H1 (cell line): ENCODE results near the gene NLGN4X. TPM values are rescaled to one million over a fixed set of nuclear protein-coding genes. Genes with fewer than 3 reads are reported as not detected.

Experiments used
- CTCF ChIA-PET: fragments of 300-600 bp; sonication (Branson Sonifier 250); formaldehyde crosslinking; loops from one replicate; lab custom pipeline; 2021; ENCODE audit not compliant: partially characterized antibody; lab: Charles Lee
- POLR2A ChIA-PET: fragments of 300-600 bp; sonication (Branson Sonifier 250); formaldehyde crosslinking; loops from one replicate; lab custom pipeline; 2021; ENCODE audit warnings: inconsistent platforms; ENCODE audit not compliant: partially characterized antibody; lab: Charles Lee
- DNase-seq, 2 experiments: peaks; one replicate each; pipeline versions ENCODE4 v3.0.0 to v3.0.0-alpha.2; 2010 to 2022; ENCODE audit warnings: low spot score in 2 of 2, low read depth in 1 of 2, mixed read lengths in 1 of 2
- FAIRE-seq: peaks from 2 replicates; lab custom pipeline; 2011; peaks lifted over from hg19 to GRCh38; lab: Jason Lieb, UNC
- H2AFZ ChIP-seq: 2 replicates; pipeline ENCODE4 v1.8.1; 2012; ENCODE audit warnings: low read length, inconsistent platforms
- H2AK5ac ChIP-seq: 2 replicates; pipeline ENCODE4 v1.6.1; 2013; ENCODE audit warnings: low read depth, low read length
- H2BK120ac ChIP-seq: replicated peaks from 2 replicates; pipeline ENCODE3; 2013; ENCODE audit warnings: low read depth, low read length, inconsistent platforms
- H2BK12ac ChIP-seq: 2 replicates; pipeline ENCODE4 v1.6.1; 2013; ENCODE audit warnings: low read depth, low read length
- H2BK15ac ChIP-seq: 2 replicates; pipeline ENCODE4 v1.6.1; 2013; ENCODE audit warnings: low read length
- H2BK20ac ChIP-seq: 2 replicates; pipeline ENCODE4 v1.6.1; 2013; ENCODE audit warnings: low read length
- H2BK5ac ChIP-seq: 2 replicates; pipeline ENCODE4 v1.6.1; 2013; ENCODE audit warnings: low read depth, low read length
- H3K14ac ChIP-seq: 2 replicates; pipeline ENCODE4 v1.6.1; 2013; ENCODE audit warnings: inconsistent platforms; ENCODE audit not compliant: insufficient read length
- H3K18ac ChIP-seq: 2 replicates; pipeline ENCODE4 v1.6.1; 2013; ENCODE audit warnings: low read length; ENCODE audit errors: extremely low read depth
- H3K23ac ChIP-seq: 2 replicates; pipeline ENCODE4 v1.6.1; 2013; ENCODE audit warnings: inconsistent platforms; ENCODE audit not compliant: insufficient read length
- H3K23me2 ChIP-seq: 2 replicates; pipeline ENCODE4 v1.6.1; 2013; ENCODE audit warnings: low read depth, low read length
- H3K27ac ChIP-seq: 2 replicates; pipeline ENCODE4 v1.6.1; 2011; ENCODE audit warnings: low read depth, low read length, inconsistent platforms
- H3K27me3 ChIP-seq, 4 experiments: replicated peaks in 1 of 4; 1 replicate in 1 of 4; 2 replicates in 3 of 4; pipeline versions ENCODE4 v1.6.1 to v1.8.1; 2011 to 2013; ENCODE audit warnings: low read length in 3 of 4, mild to moderate bottlenecking in 3 of 4, inconsistent platforms in 2 of 4, mixed read lengths in 2 of 4, moderate library complexity in 1 of 4; ENCODE audit not compliant: control insufficient read depth in 3 of 4, insufficient read depth in 3 of 4; ENCODE audit errors: extremely low read depth in 1 of 4
- H3K36me3 ChIP-seq, 4 experiments: 2 replicates each; pipeline versions ENCODE4 v1.6.1 to v1.8.1; 2011 to 2013; ENCODE audit warnings: mild to moderate bottlenecking in 4 of 4, low read length in 3 of 4, moderate library complexity in 2 of 4, control low read depth in 1 of 4, inconsistent platforms in 1 of 4; ENCODE audit not compliant: insufficient read depth in 4 of 4, control insufficient read depth in 2 of 4
- H3K4ac ChIP-seq: replicated peaks from 2 replicates; pipeline ENCODE3; 2013; ENCODE audit warnings: low read length, low read depth, mixed read lengths, inconsistent platforms; ENCODE audit not compliant: insufficient read length
- H3K4me1 ChIP-seq, 4 experiments: replicated peaks in 1 of 4; 1 replicate in 1 of 4; 2 replicates in 3 of 4; pipeline versions ENCODE4 v1.6.1 to v1.8.1; 2011 to 2013; ENCODE audit warnings: low read length in 3 of 4, inconsistent platforms in 2 of 4, mixed read lengths in 1 of 4; ENCODE audit not compliant: insufficient read depth in 4 of 4, control insufficient read depth in 3 of 4
- H3K4me2 ChIP-seq, 2 experiments: 2 replicates each; pipeline versions ENCODE4 v1.6.1 to v1.8.1; 2011 to 2013; ENCODE audit warnings: low read depth in 2 of 2, low read length in 2 of 2, control low read depth in 1 of 2, inconsistent platforms in 1 of 2, mild to moderate bottlenecking in 1 of 2; ENCODE audit not compliant: insufficient read depth in 1 of 2
- H3K4me3 ChIP-seq, 4 experiments: fragments of 200-600, 300-600 bp in 1 of 4; sonication (generic), shearing (Covaris generic), sonication (Bioruptor Twin) in 1 of 4; 2 replicates each; pipeline versions ENCODE4 v1.5.1 to v1.8.1; 2011 to 2016; ENCODE audit warnings: low read length in 4 of 4, low read depth in 3 of 4, control low read depth in 2 of 4, inconsistent platforms in 2 of 4, mild to moderate bottlenecking in 2 of 4, mixed read lengths in 1 of 4, moderate library complexity in 1 of 4; ENCODE audit not compliant: insufficient read depth in 2 of 4; ENCODE audit errors: extremely low read depth in 1 of 4
- H3K56ac ChIP-seq: replicated peaks from 2 replicates; pipeline ENCODE3; 2013; ENCODE audit warnings: low read depth, mild to moderate bottlenecking, mixed read lengths, low read length, inconsistent platforms; ENCODE audit not compliant: insufficient read length
- H3K79me1 ChIP-seq: 2 replicates; pipeline ENCODE4 v1.6.1; 2013; ENCODE audit warnings: low read depth, low read length, control low read depth
- H3K79me2 ChIP-seq, 2 experiments: 2 replicates each; pipeline versions ENCODE4 v1.6.1 to v1.8.1; 2012 to 2013; ENCODE audit warnings: low read length in 2 of 2, mild to moderate bottlenecking in 2 of 2, inconsistent platforms in 1 of 2; ENCODE audit not compliant: insufficient read depth in 2 of 2, control insufficient read depth in 1 of 2
- H3K9ac ChIP-seq, 4 experiments: replicated peaks in 1 of 4; 1 replicate in 1 of 4; 2 replicates in 3 of 4; pipeline versions ENCODE4 v1.6.1 to v1.8.1; 2011 to 2013; ENCODE audit warnings: low read depth in 3 of 4, low read length in 3 of 4, control low read depth in 2 of 4, mild to moderate bottlenecking in 2 of 4, moderate library complexity in 2 of 4, inconsistent platforms in 1 of 4; ENCODE audit errors: extremely low read depth in 1 of 4
- H3K9me3 ChIP-seq, 2 experiments: 2 replicates each; pipeline versions ENCODE4 v1.6.1 to v1.8.1; 2012 to 2013; ENCODE audit warnings: mild to moderate bottlenecking in 2 of 2, moderate library complexity in 2 of 2, control low read depth in 1 of 2, inconsistent platforms in 1 of 2, low read depth in 1 of 2, low read length in 1 of 2, mixed read lengths in 1 of 2; ENCODE audit not compliant: insufficient read depth in 2 of 2
- H4K20me1 ChIP-seq, 2 experiments: replicated peaks in 1 of 2; 2 replicates each; pipeline versions ENCODE3 to v1.8.1; 2011 to 2013; ENCODE audit warnings: inconsistent platforms in 2 of 2, low read length in 2 of 2, mild to moderate bottlenecking in 1 of 2; ENCODE audit not compliant: insufficient read depth in 2 of 2, control insufficient read depth in 1 of 2
- H4K5ac ChIP-seq: 2 replicates; pipeline ENCODE4 v1.6.1; 2013; ENCODE audit warnings: low read length, low read depth, mixed read lengths, inconsistent platforms; ENCODE audit not compliant: insufficient read length
- H4K8ac ChIP-seq: 2 replicates; pipeline ENCODE4 v1.8.0; 2013; ENCODE audit warnings: mild to moderate bottlenecking, moderate library complexity, low read length, inconsistent platforms; ENCODE audit not compliant: insufficient read depth; ENCODE audit errors: extremely low read depth
- H4K91ac ChIP-seq: replicated peaks from 2 replicates; pipeline ENCODE3; 2013; ENCODE audit warnings: low read length, mixed read lengths, inconsistent platforms; ENCODE audit not compliant: insufficient read length
- CTBP2 ChIP-seq: IDR thresholded peaks from 2 replicates; pipeline ENCODE4 v1.7.0; 2011; ENCODE audit warnings: borderline replicate concordance, mild to moderate bottlenecking, moderate library complexity, mixed read lengths, low read length; ENCODE audit not compliant: insufficient read depth, insufficient read length
- JUN ChIP-seq: IDR thresholded peaks from 2 replicates; pipeline ENCODE4 v1.6.1; 2011; ENCODE audit warnings: low read depth, mild to moderate bottlenecking, improper control_type of control experiment, low read length
- RFX5 ChIP-seq: IDR thresholded peaks from 2 replicates; pipeline ENCODE4 v1.6.1; 2011; ENCODE audit warnings: low read depth, low read length, improper control_type of control experiment, borderline replicate concordance
- SUZ12 ChIP-seq: fragments of 200-600 bp; sonication (generic); IDR thresholded peaks from 2 replicates; pipeline ENCODE4 v1.6.1; 2012; ENCODE audit warnings: mild to moderate bottlenecking, inconsistent platforms, low read length, moderate library complexity, mixed read lengths
- TCF12 ChIP-seq: IDR thresholded peaks from 2 replicates; pipeline ENCODE4 v1.6.1; 2011; ENCODE audit warnings: low read depth, mild to moderate bottlenecking, low read length
- WGBS, 2 experiments: shearing (Covaris generic) in 1 of 2; methylation state at CpG; one replicate each; pipeline versions ENCODE4 v1.1.6 to v1.1.7; 2013 to 2015; ENCODE audit warnings: low lambda C conversion rate in 2 of 2, mixed read lengths in 2 of 2, inconsistent platforms in 1 of 2, low coverage in 1 of 2, missing lambda C conversion rate in 1 of 2; ENCODE audit not compliant: insufficient replicate concordance in 2 of 2, insufficient coverage in 1 of 2, insufficient read length in 1 of 2; ENCODE audit errors: extremely low coverage in 1 of 2, missing lambda C conversion rate in 1 of 2; 5-methylcytosine and 5-hydroxymethylcytosine counted together
- polyA plus RNA-seq, 7 experiments: library from polyadenylated mRNA; depleted of rRNA in 3 of 7; stranded (reverse) in 5 of 7; unstranded in 2 of 7; fragments of >200 nt in 5 of 7; fragments of 200-250 nt in 2 of 7; gene quantifications; 1 replicate in 5 of 7; 2 replicates in 1 of 7; 4 replicates in 1 of 7; pipeline versions ENCODE4 v1.2.1 to v1.2.3, GENCODE V29; 2011 to 2013; ENCODE audit warnings: missing spikeins in 2 of 7, mixed read lengths in 2 of 7
- total RNA-seq: library from RNA; stranded (reverse); fragmentation: NEBNext Ultra II Directional; extraction: Animal tissue kit (Norgen Biotek cat#: 25700); gene quantifications from 2 replicates; pipeline ENCODE4 v1.2.1, GENCODE V29; 2021

NLGN4X gene
- total and polyA plus RNA-seq, 2 of the 8 experiments (the other 6 are each of a cell fraction or from before 2014, with no cell fraction given) = 104 to 124 TPM

DNA sequence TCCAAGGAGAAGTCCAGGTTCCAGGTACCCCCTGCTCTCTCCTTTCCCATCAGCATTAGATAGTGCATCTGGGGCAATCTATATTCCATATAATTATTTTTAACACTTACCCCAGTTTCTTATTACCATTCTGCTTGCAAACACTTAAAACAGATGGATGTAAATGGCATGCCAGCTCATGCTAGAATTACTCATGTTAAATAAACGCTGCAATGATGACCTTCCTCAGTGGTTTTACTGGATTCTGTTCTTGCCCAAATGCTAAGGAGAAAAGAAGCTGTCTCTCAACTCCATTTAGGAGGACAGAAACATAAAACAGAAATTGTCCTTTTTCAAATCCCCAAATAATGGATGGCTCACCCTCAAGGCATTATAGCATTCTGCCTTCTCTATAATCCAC lies 161.1 kb downstream of the NLGN4X start:
- no peak overlapping the region for H2BK15ac ChIP-seq
- ChIA-PET POLR2A (no interaction called here), CTCF (no interaction called here)
- H2AFZ ChIP-seq = no peak overlapping the region
- H4K91ac ChIP-seq = no peak overlapping the region
- H3K27ac ChIP-seq = no peak overlapping the region
- no peaks in the 10 kb centered on the region for H3K4me1 ChIP-seq
- H4K5ac ChIP-seq = no peak overlapping the region
- DNase-seq = no peak
- no peaks in the 10 kb centered on the region for H3K27me3 ChIP-seq
- no peak overlapping the region for H3K9ac ChIP-seq
- WGBS, 2 experiments = 71% methylated on average over 1 of the region's 1 CpG; no CpG with 5 or more reads in 1 of the 2 experiments
- H3K36me3 ChIP-seq = no peaks in the 10 kb centered on the region
- FAIRE-seq = no peak
- no peaks in the 10 kb centered on the region for H3K9me3 ChIP-seq
- peaks cover 0 to 4% of the 10 kb centered on the region in 2 experiments for H4K20me1 ChIP-seq
- no peak overlapping the region for H4K8ac ChIP-seq
- no peak overlapping the region for H3K14ac ChIP-seq
- no peak overlapping the region for H3K4me2 ChIP-seq
- no peak overlapping the region for H2BK12ac ChIP-seq
- H3K79me1 ChIP-seq = no peaks in the 10 kb centered on the region
- H3K18ac ChIP-seq = no peak overlapping the region
- H3K4me3 ChIP-seq = no peak overlapping the region
- TF ChIP-seq CTBP2 (no peak), TCF12 (no peak), SUZ12 (no peak), RFX5 (no peak), JUN (no peak)
- H2AK5ac ChIP-seq = no peak overlapping the region
- H2BK120ac ChIP-seq = no peak overlapping the region
- no peaks in the 10 kb centered on the region for H3K23me2 ChIP-seq
- H3K79me2 ChIP-seq = peaks cover 0 to 91% of the 10 kb centered on the region in 2 experiments; a peak in 3 of 4 replicates
- H3K4ac ChIP-seq = no peak overlapping the region
- no peak overlapping the region for H3K23ac ChIP-seq
- no peak overlapping the region for H3K56ac ChIP-seq
- H2BK5ac ChIP-seq = no peak overlapping the region
- H2BK20ac ChIP-seq = no peak overlapping the region
